Naive thymus-derived CD8-positive, alpha-beta T cell (primary cell): ENCODE measurements around the gene SRC. TPM values are rescaled to one million over a fixed set of nuclear protein-coding genes. Genes with fewer than 3 reads are reported as not detected.

ENCODE experiments used
- ATAC-seq, 2 donors: fragments of 150-1000 bp; cut with Tn5 transposase in 1 of 2; sonication (Bioruptor Pico), chemical (Tn5 transposase) in 1 of 2; 1 replicate in 1 of 2; 2 replicates in 1 of 2; pipeline ENCODE4 v1.10.0; 2021; ENCODE audit warnings: mild to moderate bottlenecking in 2 of 2, moderate library complexity in 2 of 2
- POLR2A ChIA-PET: fragments of 350-600 bp; sonication (Branson Sonifier 250); formaldehyde crosslinking; loops from one replicate; lab custom pipeline; 2021; ENCODE audit warnings: antibody characterized with exemption; lab: Charles Lee
- DNase-seq, 10 donors: peaks; one replicate each; pipeline versions ENCODE4 v3.0.0 to v3.0.0-alpha.2; 2020 to 2022
- H3K27ac Mint-ChIP-seq, 10 donors: one replicate each; pipeline ENCODE4 v1.8.0; 2020 to 2022; ENCODE audit warnings: mild to moderate bottlenecking in 10 of 10, mixed read lengths in 10 of 10, moderate library complexity in 4 of 10, inconsistent platforms in 1 of 10
- H3K27me3 Mint-ChIP-seq, 5 donors: one replicate each; pipeline ENCODE4 v1.8.0; 2021 to 2022; ENCODE audit warnings: mixed read lengths in 5 of 5
- H3K36me3 Mint-ChIP-seq, 3 donors: one replicate each; pipeline ENCODE4 v1.8.0; 2020 to 2022; ENCODE audit warnings: mixed read lengths in 3 of 3, mild to moderate bottlenecking in 2 of 3, inconsistent platforms in 1 of 3
- H3K4me1 Mint-ChIP-seq, 4 donors: one replicate each; pipeline ENCODE4 v1.8.0; 2021 to 2022; ENCODE audit warnings: mixed read lengths in 4 of 4
- H3K4me3 Mint-ChIP-seq, 10 donors: one replicate each; pipeline ENCODE4 v1.8.0; 2020 to 2022; ENCODE audit warnings: mild to moderate bottlenecking in 10 of 10, mixed read lengths in 10 of 10, moderate library complexity in 6 of 10, inconsistent platforms in 1 of 10
- H3K9me3 Mint-ChIP-seq, 9 donors: one replicate each; pipeline ENCODE4 v1.8.0; 2020 to 2022; ENCODE audit warnings: mixed read lengths in 9 of 9, mild to moderate bottlenecking in 3 of 9, inconsistent platforms in 1 of 9, moderate library complexity in 1 of 9
- polyA plus RNA-seq, 3 donors: library from polyadenylated mRNA; unstranded; fragments of 300-500 nt; fragmentation: Illumina TruSeq; gene quantifications; one replicate each; pipeline ENCODE4 v1.2.3, GENCODE V29; 2021
- total RNA-seq, 8 experiments: library from RNA in 2 of 8; stranded (reverse) in 2 of 8; gene quantifications; one replicate each; pipeline ENCODE4 v1.2.3 and lab custom pipeline; 2021 to 2026

SRC gene
- total and polyA plus RNA-seq, 5 experiments from 2014 or later = 0.07 to 2.4 (median 0.60) TPM; not detected in 2

- H3K27ac Mint-ChIP-seq = peak overlapping the region in 2 of 10 donors; percentile 14 to 36
- no peak overlapping the region for H3K4me3 Mint-ChIP-seq
- DNase-seq (no peak), ATAC-seq (no peak)
- peaks cover 6 to 17% (median 10%) of the 10 kb centered on the region in 5 donors for H3K27me3 Mint-ChIP-seq
- peaks cover 0 to 5% (median 2%) of the 10 kb centered on the region in 4 donors for H3K4me1 Mint-ChIP-seq
- POLR2A ChIA-PET = no interaction called here
- H3K9me3 Mint-ChIP-seq = no peaks in the 10 kb centered on the region
- H3K36me3 Mint-ChIP-seq = no peaks in the 10 kb centered on the region
These were observed 70.3 kb downstream of the SRC start for GRCh38 chr20:37416100-37416847.

GRCh38 chr20:37416848-37417616 lies 71.1 kb downstream of the SRC start:
- POLR2A ChIA-PET = no interaction called here
- no peak overlapping the region for H3K4me3 Mint-ChIP-seq
- H3K27ac Mint-ChIP-seq = peak overlapping the region in 1 of 10 donors; percentile 36
- ATAC-seq (no peak), DNase-seq (no peak)
- no peaks in the 10 kb centered on the region for H3K36me3 Mint-ChIP-seq
- H3K27me3 Mint-ChIP-seq = peaks cover 8 to 22% (median 14%) of the 10 kb centered on the region in 5 donors
- peaks cover 0 to 6% (median 3%) of the 10 kb centered on the region in 4 donors for H3K4me1 Mint-ChIP-seq
- H3K9me3 Mint-ChIP-seq = no peaks in the 10 kb centered on the region

- Mint-ChIP-seq H3K4me1 (peaks cover 0 to 8% (median 6%) of the 10 kb centered on the region in 4 donors), H3K27me3 (peaks cover 8 to 26% (median 20%) of the 10 kb centered on the region in 5 donors), H3K27ac (no peak overlapping the region), H3K9me3 (no peaks in the 10 kb centered on the region), H3K4me3 (no peak overlapping the region), H3K36me3 (no peaks in the 10 kb centered on the region)
- POLR2A ChIA-PET = no interaction called here
- ATAC-seq (no peak), DNase-seq (no peak)
These were observed 71.9 kb downstream of the SRC start for GRCh38 chr20:37417617-37418467.

GRCh38 chr20:37418591-37419109 lies 72.7 kb downstream of the SRC start:
- no peak overlapping the region for H3K27ac Mint-ChIP-seq
- POLR2A ChIA-PET = no interaction called here
- DNase-seq (no peak), ATAC-seq (no peak)
- no peaks in the 10 kb centered on the region for H3K36me3 Mint-ChIP-seq
- H3K4me1 Mint-ChIP-seq = peaks cover 0 to 7% (median 4%) of the 10 kb centered on the region in 4 donors
- no peak overlapping the region for H3K4me3 Mint-ChIP-seq
- H3K9me3 Mint-ChIP-seq = no peaks in the 10 kb centered on the region
- peaks cover 8 to 28% (median 23%) of the 10 kb centered on the region in 5 donors for H3K27me3 Mint-ChIP-seq

- Mint-ChIP-seq H3K27me3 (peaks cover 12 to 34% (median 29%) of the 10 kb centered on the region in 5 donors), H3K4me1 (peaks cover 0 to 6% (median 3%) of the 10 kb centered on the region in 4 donors), H3K27ac (no peak overlapping the region), H3K36me3 (peaks cover 0 to 2% (median 0%) of the 10 kb centered on the region in 3 donors), H3K9me3 (no peaks in the 10 kb centered on the region), H3K4me3 (no peak overlapping the region)
- POLR2A ChIA-PET = no interaction called here
- DNase-seq = no peak
- ATAC-seq = no peak
These were observed 73.4 kb downstream of the SRC start for GRCh38 chr20:37419307-37419706.

GRCh38 chr20:37419774-37420542 lies 74.0 kb downstream of the SRC start:
- peaks cover 0 to 6% (median 3%) of the 10 kb centered on the region in 4 donors for H3K4me1 Mint-ChIP-seq
- H3K4me3 Mint-ChIP-seq = no peak overlapping the region
- ATAC-seq (no peak), DNase-seq (no peak)
- H3K27ac Mint-ChIP-seq = peak overlapping the region in 1 of 10 donors; percentile 15
- peaks cover 0 to 3% (median 0%) of the 10 kb centered on the region in 3 donors for H3K36me3 Mint-ChIP-seq
- POLR2A ChIA-PET = no interaction called here
- H3K27me3 Mint-ChIP-seq = peaks cover 16 to 38% (median 36%) of the 10 kb centered on the region in 5 donors
- H3K9me3 Mint-ChIP-seq = no peaks in the 10 kb centered on the region

- Mint-ChIP-seq H3K36me3 (peaks cover 0 to 3% (median 0%) of the 10 kb centered on the region in 3 donors), H3K4me3 (no peak overlapping the region), H3K27me3 (peaks cover 16 to 43% (median 42%) of the 10 kb centered on the region in 5 donors), H3K27ac (peak overlapping the region in 1 of 10 donors; percentile 15), H3K9me3 (no peaks in the 10 kb centered on the region), H3K4me1 (peaks cover 0 to 6% (median 3%) of the 10 kb centered on the region in 4 donors)
- POLR2A ChIA-PET = no interaction called here
- ATAC-seq = no peak
- DNase-seq = no peak
These were observed 74.7 kb downstream of the SRC start for GRCh38 chr20:37420610-37421009.

GRCh38 chr20:37421060-37421905 lies 75.3 kb downstream of the SRC start:
- H3K36me3 Mint-ChIP-seq = peaks cover 0 to 3% (median 0%) of the 10 kb centered on the region in 3 donors
- H3K27me3 Mint-ChIP-seq = peaks cover 16 to 43% (median 42%) of the 10 kb centered on the region in 5 donors
- H3K27ac Mint-ChIP-seq = peak overlapping the region in 2 of 10 donors; percentile 42 to 47
- H3K4me3 Mint-ChIP-seq = peak overlapping the region in 1 of 10 donors; percentile 61
- DNase-seq = no peak
- H3K9me3 Mint-ChIP-seq = no peaks in the 10 kb centered on the region
- ATAC-seq = no peak
- POLR2A ChIA-PET = no interaction called here
- H3K4me1 Mint-ChIP-seq = peaks cover 0 to 6% (median 3%) of the 10 kb centered on the region in 4 donors

- Mint-ChIP-seq H3K4me3 (peak overlapping the region in 4 of 10 donors; percentile 1 to 35 (median 22)), H3K9me3 (no peaks in the 10 kb centered on the region), H3K4me1 (peaks cover 0 to 6% (median 3%) of the 10 kb centered on the region in 4 donors), H3K36me3 (peaks cover 0 to 3% (median 0%) of the 10 kb centered on the region in 3 donors), H3K27ac (peak overlapping the region in 1 of 10 donors; percentile 44), H3K27me3 (peaks cover 16 to 43% (median 42%) of the 10 kb centered on the region in 5 donors)
- POLR2A ChIA-PET = no interaction called here
- DNase-seq (no peak), ATAC-seq (no peak)
These were observed 76.0 kb downstream of the SRC start for GRCh38 chr20:37421988-37422387.

- ATAC-seq (no peak), DNase-seq (no peak)
- no peaks in the 10 kb centered on the region for H3K9me3 Mint-ChIP-seq
- H3K36me3 Mint-ChIP-seq = peaks cover 0 to 3% (median 0%) of the 10 kb centered on the region in 3 donors
- H3K4me1 Mint-ChIP-seq = peaks cover 0 to 6% (median 3%) of the 10 kb centered on the region in 4 donors
- POLR2A ChIA-PET = no interaction called here
- H3K4me3 Mint-ChIP-seq = no peak overlapping the region
- H3K27ac Mint-ChIP-seq = no peak overlapping the region
- peaks cover 16 to 43% (median 42%) of the 10 kb centered on the region in 5 donors for H3K27me3 Mint-ChIP-seq
These were observed 76.9 kb downstream of the SRC start for GRCh38 chr20:37422791-37423286.
